HK-2 (cell line): ENCODE measurements around the gene LIPG.

Source experiments
- DNase-seq: peaks from one replicate; pipeline ENCODE4 v3.0.0-alpha.2; 2018; ENCODE audit not compliant: unreplicated experiment

Gene LIPG

DNA sequence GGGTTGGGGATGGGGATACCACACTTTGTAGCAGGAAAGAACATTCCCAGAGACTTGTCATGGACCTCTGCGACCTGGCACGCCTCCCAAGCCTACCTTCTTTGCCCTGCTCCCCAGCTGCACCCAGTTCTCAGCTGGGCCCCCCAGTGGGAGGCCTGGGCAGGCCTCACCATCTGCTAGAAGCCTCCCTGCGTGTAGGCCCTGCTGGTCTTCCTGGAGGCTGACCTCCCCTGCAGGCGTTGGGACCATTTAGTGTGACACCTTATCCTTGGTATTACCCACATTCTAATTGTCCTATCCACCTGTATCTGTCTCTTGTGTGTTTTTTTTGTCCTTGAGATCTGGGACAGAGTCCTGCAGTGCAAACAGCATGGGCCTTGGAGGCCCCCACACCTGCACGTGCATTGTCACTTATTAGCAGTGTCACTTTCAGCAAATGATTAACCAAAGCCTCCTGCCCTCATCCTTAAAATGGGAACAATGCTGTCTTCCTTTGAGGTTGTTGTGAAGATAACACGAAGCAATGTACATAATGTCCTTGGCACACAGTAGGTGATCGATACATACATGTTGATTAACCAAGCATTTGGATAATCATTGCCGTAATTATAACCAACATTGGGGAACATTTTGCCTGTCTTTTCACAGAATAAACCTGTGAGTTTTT lies 77.2 kb downstream of the LIPG start:
- DNase-seq: no peak

DNA sequence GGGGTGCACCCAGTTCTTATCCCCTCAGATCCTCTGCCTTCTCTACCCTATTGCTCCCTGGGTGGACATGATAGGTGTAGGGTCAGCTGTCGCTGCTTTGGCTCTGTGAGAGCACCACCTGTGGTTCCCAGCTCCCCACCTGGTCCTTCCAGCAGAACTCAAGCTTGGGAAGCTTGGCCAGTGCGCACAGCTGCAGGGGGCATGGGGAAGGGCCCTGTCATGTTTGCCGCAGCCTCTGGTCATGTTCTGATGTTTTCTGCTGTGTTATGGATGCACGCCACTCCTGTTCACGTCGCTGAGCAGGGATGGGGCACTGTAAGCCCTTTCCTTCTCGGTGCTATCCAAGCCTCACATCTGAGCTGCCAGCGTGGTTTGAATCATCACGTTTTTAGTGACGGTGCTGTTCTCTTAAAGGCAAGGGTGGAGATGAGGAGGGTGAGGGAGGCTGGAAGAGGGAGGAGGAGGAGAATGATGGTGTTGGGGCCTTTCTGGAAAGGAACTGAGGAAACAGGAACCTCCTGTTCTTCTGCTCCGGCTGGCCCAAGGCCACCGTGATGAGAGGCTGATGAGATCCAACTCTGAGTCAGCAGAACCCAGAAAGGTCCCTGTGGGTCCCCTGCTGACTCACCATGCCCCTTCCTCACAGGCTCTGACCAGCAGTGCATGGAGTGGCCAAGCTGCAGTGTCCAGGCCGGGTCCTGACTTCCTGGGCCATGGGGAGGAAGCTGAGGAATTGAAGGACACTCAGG lies 78.0 kb downstream of the LIPG start:
- DNase-seq: no peak

DNA sequence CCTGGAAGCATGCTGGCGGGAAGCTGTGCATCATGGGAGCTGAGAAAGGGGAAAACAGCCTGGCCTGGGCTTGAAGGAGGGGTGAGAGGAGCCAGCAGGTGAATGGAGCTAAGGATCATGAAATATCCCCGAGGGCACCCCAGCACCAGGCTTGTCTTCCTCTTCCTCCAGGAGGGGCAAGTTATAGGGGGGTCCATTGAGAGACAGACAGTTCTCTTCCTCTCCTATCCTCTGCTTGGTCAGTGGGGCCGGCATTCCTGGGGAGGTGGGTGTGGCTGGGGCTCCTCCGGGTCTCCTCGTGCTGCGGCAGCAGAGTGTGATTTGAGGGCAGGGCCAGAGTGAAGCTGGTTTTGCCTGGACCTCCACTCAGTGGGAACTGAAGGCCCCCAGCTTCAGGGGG lies 78.9 kb downstream of the LIPG start:
- DNase-seq: no peak

DNA sequence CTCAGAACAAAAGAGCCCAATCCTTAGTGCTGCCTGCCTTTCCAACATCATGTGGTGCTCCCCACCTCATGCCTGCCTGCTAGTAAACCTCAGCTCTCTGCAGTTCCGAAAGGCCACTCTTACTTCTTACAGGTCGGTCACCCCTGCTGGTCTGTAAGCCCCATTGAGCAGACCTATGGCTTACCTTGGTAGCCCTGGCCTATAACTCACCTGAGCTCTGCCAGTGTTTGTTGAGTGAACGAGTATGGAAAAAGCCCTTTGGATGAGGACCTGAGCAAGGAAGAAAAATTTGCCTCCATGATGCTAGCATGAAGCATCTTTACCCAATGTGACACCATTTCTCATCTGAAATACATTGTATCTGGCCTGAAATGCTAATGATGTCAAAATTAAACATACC lies 83.3 kb downstream of the LIPG start:
- DNase-seq: no peak

DNA sequence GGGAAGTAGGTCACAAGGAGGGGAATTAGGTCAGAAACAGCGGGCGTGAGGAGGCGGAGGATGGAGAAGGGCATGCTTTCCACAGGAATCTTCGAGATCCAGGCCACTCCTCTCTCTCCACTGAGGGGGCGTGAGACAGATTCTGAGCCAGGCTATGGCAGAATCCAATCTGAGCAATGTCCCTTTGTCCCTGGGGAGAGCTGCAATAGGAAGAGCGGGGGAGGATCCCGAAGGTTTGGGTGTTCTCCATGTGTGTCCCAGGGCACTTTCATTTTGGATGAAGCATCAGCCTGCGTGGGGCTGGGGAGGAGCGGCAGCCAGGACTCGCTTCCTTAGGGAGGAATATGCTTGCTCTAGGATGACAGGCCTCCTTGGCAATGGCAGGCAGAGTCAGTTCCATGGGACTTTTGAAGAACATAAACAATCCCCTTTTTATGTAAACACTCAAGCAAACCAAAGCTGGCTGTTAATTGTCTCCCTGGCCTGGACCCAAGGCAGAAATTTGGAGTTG lies 84.0 kb downstream of the LIPG start:
- DNase-seq: no peak

DNA sequence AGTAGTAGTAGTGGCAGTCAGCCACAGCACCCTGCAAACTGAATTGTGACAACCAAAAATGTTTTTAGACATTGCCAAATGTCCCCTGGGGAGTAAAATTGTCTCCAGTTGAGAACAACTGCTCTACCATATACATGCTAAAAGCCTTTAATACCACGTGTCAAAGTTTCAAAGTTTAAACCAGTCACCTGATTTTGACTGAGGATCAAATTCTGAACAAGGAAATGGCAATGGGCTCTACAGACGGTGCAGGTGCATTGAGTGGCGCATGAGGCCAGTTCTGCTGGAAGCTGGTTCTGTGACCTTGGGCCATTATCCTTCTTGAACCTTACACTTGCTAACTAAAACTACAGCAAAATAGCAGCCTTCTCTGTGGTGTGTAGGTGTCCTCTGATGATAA lies 85.0 kb downstream of the LIPG start:
- no peak for DNase-seq

DNA sequence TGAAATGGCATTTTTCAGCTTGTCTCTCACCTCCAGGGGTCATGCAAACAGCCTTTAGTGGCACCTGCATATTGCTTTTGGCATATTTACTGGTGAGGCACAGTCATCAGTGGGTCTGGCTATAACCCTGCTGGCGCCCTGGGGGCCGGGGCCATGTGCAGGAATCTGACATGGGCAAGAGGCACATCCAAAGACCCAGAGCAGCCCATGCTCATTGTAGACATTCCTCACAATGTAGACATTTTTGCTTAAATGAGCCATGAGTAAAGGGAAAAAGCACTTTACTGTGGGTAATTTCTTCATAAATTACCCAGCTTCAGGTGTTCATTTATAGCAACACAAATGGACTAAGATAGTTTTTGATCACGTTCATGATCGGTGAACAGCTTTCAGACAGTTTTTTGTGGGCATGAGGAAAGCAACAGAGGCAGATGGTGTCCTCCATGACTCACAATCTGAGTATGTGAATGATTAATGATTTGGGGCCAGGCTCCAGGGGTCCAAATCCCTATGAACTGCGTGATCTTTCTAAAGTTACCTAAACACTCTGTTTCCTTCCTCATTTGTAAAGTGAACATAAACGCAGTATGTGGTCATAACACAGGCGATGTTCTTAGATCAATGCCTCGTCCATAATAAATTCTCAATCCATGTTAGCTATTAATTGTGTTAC lies 85.8 kb downstream of the LIPG start:
- no peak for DNase-seq

DNA sequence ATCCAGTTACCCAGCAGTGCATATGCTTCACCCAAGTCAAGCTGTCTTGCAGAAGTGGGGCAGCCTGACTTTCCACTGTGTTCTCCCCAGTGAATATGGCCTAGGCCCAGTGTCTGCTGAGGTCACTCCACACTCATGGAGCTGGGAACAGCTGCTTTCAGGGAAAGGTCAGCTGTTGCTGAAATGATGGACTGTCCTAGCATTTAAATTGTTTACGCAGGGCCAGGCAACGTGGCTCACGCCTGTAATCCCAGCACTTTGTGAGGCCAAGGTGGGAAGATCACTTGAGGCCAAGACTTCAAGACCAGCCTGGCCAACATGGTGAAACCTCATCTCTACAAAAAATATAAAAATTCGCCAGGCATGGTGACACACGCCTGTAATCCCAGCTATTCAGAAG lies 86.5 kb downstream of the LIPG start:
- DNase-seq: no peak
